GM23248 (cell line): ENCODE results near the gene FBXO27.

Experiments
- EZH2 ChIP-seq: fragments of 200-600 bp; sonication (generic); IDR thresholded peaks from 2 replicates; pipeline ENCODE4 v1.6.1; 2018; ENCODE audit warnings: antibody characterized with exemption, mild to moderate bottlenecking; ENCODE audit not compliant: insufficient read depth, poor library complexity, severe bottlenecking
- EZH2phosphoT487 ChIP-seq: fragments of 200-600 bp; sonication (generic); IDR thresholded peaks from 2 replicates; pipeline ENCODE4 v1.6.1; 2018; ENCODE audit warnings: antibody characterized with exemption, moderate library complexity, mild to moderate bottlenecking, low read depth; ENCODE audit not compliant: insufficient read depth

DNA sequence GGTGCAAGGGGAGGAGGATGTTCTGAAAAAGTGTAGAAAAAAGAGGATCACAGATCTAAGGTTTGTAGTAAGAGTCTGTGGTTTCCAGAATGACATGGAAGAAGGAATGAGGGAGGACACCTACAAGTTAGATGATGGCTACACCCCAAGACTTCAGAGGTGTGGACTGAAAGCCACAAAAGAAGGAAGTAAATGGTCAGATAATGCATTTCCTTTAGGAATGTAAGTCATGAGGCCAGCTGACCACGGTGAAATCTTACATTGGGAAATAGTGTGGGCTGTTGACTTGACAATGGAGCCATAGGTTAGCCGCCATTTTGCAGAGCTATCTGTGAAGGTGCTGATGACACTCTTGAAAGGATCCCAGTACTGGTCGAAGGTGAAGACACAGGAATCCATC is 25.3 kb upstream of the FBXO27 start:
- TF ChIP-seq EZH2 (no peak), EZH2phosphoT487 (no peak)
